Measurements from ENCODE around the gene SERPINA9. TPM values are rescaled to one million over a fixed set of nuclear protein-coding genes. Genes with fewer than 3 reads are reported as not detected.

SERPINA9 gene
- total RNA-seq, 2 donors from 2014 or later, result not detected

DNA sequence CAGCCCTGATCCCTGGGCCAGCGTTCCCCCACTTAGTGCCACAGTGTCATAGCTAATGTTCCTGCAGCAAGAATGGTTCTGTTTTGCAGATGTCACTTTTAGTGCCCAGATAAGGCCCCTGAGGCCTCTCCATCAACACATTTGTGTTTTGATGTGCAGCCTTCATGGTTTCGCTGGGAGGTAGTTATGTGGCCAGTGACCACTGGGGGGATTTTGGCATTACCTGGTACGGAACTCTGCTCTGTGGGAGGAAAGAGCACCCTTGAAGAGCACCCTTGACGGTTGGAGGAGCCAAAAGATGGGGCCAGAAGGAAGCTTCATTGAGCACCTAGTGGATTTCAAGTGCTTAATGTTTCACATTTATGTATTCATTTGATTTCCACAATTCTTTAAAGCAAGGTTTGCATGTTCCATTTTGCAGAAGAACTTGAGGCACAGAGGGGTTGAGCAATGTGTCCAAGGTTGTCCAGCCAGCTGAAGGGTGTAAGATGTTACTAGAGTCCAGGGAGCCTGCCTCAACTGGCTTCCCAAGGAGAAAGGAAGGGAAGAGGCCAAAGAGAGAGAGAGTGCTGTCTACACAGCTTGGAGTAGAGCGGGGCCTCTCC, 36.4 kb downstream of the SERPINA9 start:
- Histone ChIP-seq H3K27ac (no peak overlapping the region), H3K27me3 (replicated peaks; ENCODE audit: insufficient read depth) (no peaks in the 10 kb centered on the region), H3K9me3 (no peaks in the 10 kb centered on the region), H3K4me1 (replicated peaks) (no peaks in the 10 kb centered on the region), H3K4me3 (no peak overlapping the region), H3K36me3 (no peaks in the 10 kb centered on the region)
- DNase-seq (ENCODE audit: low spot score), result no peak
- intact Hi-C loops (cut with DNase I), result no loop called here
- 88% methylated on average over 5 of the region's 5 CpGs for WGBS
- TF ChIP-seq POLR2AphosphoS5 (IDR thresholded peaks at IDR 0.05) (no peak), CTCF (IDR thresholded peaks at IDR 0.05) (no peak), POLR2A (IDR thresholded peaks at IDR 0.05) (no peak)

GRCh38 chr14:94428610-94429009, 47.4 kb downstream of the SERPINA9 start:
- H3K4me1 ChIP-seq (replicated peaks), result no peaks in the 10 kb centered on the region
- 20% methylated on average over 2 of the region's 2 CpGs for WGBS
- H3K27me3 ChIP-seq (replicated peaks; ENCODE audit: insufficient read depth), result no peaks in the 10 kb centered on the region
- no peak overlapping the region for H3K27ac ChIP-seq
- TF ChIP-seq POLR2AphosphoS5 (IDR thresholded peaks at IDR 0.05), result no peak
- no peak for TF ChIP-seq POLR2A (IDR thresholded peaks at IDR 0.05)
- no peak for TF ChIP-seq CTCF (IDR thresholded peaks at IDR 0.05)
- intact Hi-C loops (cut with DNase I), result no loop called here
- no peaks in the 10 kb centered on the region for H3K9me3 ChIP-seq
- DNase-seq (ENCODE audit: low spot score), result no peak
- H3K36me3 ChIP-seq, result no peaks in the 10 kb centered on the region
- no peak overlapping the region for H3K4me3 ChIP-seq

DNA sequence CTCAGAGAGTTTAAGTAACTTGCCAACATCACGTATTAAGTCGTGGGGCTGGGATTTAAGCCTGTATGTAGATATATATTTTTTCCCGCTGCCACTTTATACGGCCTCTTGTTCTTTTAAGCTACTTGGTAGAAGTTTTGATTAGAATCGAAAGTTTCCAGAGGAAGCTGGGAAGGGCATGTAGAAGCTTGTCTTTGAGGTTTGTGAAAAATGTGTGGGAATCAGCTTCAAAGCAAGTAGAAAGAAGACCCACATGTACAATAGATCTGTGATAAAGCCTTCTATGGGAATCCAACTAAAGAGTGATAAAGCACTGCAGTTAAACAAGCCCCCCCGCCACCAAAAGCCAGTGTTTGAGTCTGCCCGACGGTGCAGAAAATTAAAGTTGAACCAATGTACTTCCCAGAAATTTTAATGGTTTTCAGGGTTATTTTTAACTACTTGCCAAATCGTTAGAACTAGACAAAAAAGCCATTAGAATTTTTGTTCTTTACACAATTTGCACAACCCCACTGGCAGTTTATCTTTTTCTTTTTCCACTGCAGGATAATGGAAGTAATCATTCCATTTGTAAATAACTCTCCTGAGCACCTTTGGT, 48.9 kb downstream of the SERPINA9 start:
- Histone ChIP-seq H3K36me3 (no peaks in the 10 kb centered on the region), H3K4me3 (no peak overlapping the region), H3K4me1 (replicated peaks) (no peaks in the 10 kb centered on the region), H3K27ac (no peak overlapping the region), H3K9me3 (no peaks in the 10 kb centered on the region), H3K27me3 (replicated peaks; ENCODE audit: insufficient read depth) (no peaks in the 10 kb centered on the region)
- no peak for DNase-seq (ENCODE audit: low spot score)
- intact Hi-C loops (cut with DNase I), result no loop called here
- WGBS, result 42% methylated on average over 9 of the region's 9 CpGs
- TF ChIP-seq CTCF (IDR thresholded peaks at IDR 0.05) (no peak), POLR2A (IDR thresholded peaks at IDR 0.05) (no peak), POLR2AphosphoS5 (IDR thresholded peaks at IDR 0.05) (no peak)

DNA sequence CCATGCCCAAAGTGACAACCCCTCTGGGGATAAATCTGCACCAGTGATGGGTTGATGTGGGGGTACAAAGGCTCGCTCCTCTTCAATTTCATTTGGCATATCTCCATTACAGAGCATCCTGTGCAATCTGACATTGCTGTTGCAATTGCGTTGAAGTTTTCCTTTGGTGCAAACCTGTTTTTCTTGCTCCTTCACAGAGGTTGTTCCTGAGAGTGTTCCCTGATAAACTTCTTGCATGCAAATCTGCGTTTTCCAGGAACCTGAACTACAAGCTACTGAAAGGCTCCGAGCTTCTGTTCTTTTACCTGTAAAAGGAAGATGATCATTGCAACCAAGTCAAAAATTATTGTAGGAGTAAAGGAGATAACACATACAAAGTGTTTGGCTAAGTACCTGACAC, 49.5 kb downstream of the SERPINA9 start:
- no peaks in the 10 kb centered on the region for H3K27me3 ChIP-seq (replicated peaks; ENCODE audit: insufficient read depth)
- no peak overlapping the region for H3K27ac ChIP-seq
- 42% methylated on average over 4 of the region's 4 CpGs for WGBS
- DNase-seq (ENCODE audit: low spot score), result peak; percentile 50
- no peaks in the 10 kb centered on the region for H3K4me1 ChIP-seq (replicated peaks)
- no peaks in the 10 kb centered on the region for H3K36me3 ChIP-seq
- intact Hi-C loops (cut with DNase I), result no loop called here
- H3K9me3 ChIP-seq, result no peaks in the 10 kb centered on the region
- TF ChIP-seq CTCF (IDR thresholded peaks at IDR 0.05), result no peak
- TF ChIP-seq POLR2A (IDR thresholded peaks at IDR 0.05), result no peak
- TF ChIP-seq POLR2AphosphoS5 (IDR thresholded peaks at IDR 0.05), result peak; percentile 63
- H3K4me3 ChIP-seq, result no peak overlapping the region

DNA sequence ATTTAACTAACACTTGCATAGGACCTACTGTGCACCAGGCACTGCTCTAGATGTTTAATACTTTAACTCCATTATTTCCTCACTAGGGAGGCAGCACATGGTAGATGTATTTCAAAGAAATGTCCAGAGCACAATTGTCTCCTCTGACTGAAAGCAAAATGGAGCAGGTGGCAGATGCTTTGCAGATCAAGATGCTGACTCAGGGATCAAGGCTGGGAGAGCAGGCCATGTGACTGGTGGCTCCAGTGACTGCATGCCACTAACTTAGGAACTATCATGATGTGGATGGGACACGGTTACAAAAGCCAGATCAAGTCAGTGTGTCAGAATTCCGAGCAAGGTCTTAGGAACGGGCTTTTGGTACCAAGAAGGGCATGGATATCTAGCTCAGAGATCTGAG, 51.6 kb downstream of the SERPINA9 start:
- DNase-seq (ENCODE audit: low spot score), result no peak
- H3K27ac ChIP-seq, result no peak overlapping the region
- H3K36me3 ChIP-seq, result no peaks in the 10 kb centered on the region
- 76% methylated on average over 3 of the region's 3 CpGs for WGBS
- no peaks in the 10 kb centered on the region for H3K9me3 ChIP-seq
- no peak overlapping the region for H3K4me3 ChIP-seq
- H3K4me1 ChIP-seq (replicated peaks), result no peaks in the 10 kb centered on the region
- no peak for TF ChIP-seq POLR2A (IDR thresholded peaks at IDR 0.05)
- no peak for TF ChIP-seq CTCF (IDR thresholded peaks at IDR 0.05)
- TF ChIP-seq POLR2AphosphoS5 (IDR thresholded peaks at IDR 0.05), result no peak
- H3K27me3 ChIP-seq (replicated peaks; ENCODE audit: insufficient read depth), result no peaks in the 10 kb centered on the region
- intact Hi-C loops (cut with DNase I), result loop anchor here (5.0 kb wide), 1 partner anchor 68 kb away; no protein-coding TSS in a partner anchor
